Transverse colon (tissue), 4 donors: ENCODE data around the gene FBN3. TPM values are rescaled to one million over a fixed set of nuclear protein-coding genes. Genes with fewer than 3 reads are reported as not detected.

Experiments
- DNase-seq: peaks from one replicate; pipeline ENCODE4 v3.0.0-alpha.2; 2019
- H3K27ac ChIP-seq, 4 donors: fragments of 200-600 bp; sonication (generic); 2 replicates each; pipeline ENCODE4 v1.5.1; 2016 to 2018; ENCODE audit warnings: inconsistent platforms in 4 of 4
- H3K27me3 ChIP-seq: fragments of 200-600 bp; sonication (generic); 2 replicates; pipeline ENCODE4 v1.5.1; 2017; ENCODE audit warnings: inconsistent platforms
- H3K36me3 ChIP-seq, 4 donors: fragments of 200-600 bp; sonication (generic); 2 replicates each; pipeline ENCODE4 v1.5.1; 2017 to 2019; ENCODE audit warnings: inconsistent platforms in 4 of 4
- H3K4me1 ChIP-seq, 4 donors: fragments of 200-600 bp; sonication (generic); 2 replicates each; pipeline ENCODE4 v1.5.1; 2017 to 2020; ENCODE audit warnings: inconsistent platforms in 4 of 4
- H3K4me3 ChIP-seq, 4 donors: fragments of 200-600 bp; sonication (generic); 1 replicate in 1 of 4; 2 replicates in 3 of 4; pipeline versions ENCODE4 v1.5.1 to v1.6.1; 2017 to 2019; ENCODE audit warnings: inconsistent platforms in 4 of 4
- H3K9me3 ChIP-seq, 2 donors: fragments of 200-600 bp; sonication (generic); 2 replicates each; pipeline ENCODE4 v1.5.1; 2017 to 2019; ENCODE audit warnings: inconsistent platforms in 2 of 2
- EP300 ChIP-seq: sonication (generic); formaldehyde crosslinking; IDR thresholded peaks from one replicate; pipeline ENCODE4 v1.6.1; 2017; ENCODE audit warnings: antibody characterized with exemption, low read depth
- POLR2A ChIP-seq: fragments of 450-650 bp; IDR thresholded peaks from one replicate; pipeline ENCODE4 v1.6.1; 2016; ENCODE audit warnings: antibody characterized with exemption, mild to moderate bottlenecking, moderate library complexity
- POLR2AphosphoS5 ChIP-seq, 3 donors: sonication (generic); formaldehyde crosslinking; IDR thresholded peaks; one replicate each; pipeline ENCODE4 v1.6.1; 2016; ENCODE audit warnings: antibody characterized with exemption in 3 of 3
- WGBS, 2 donors: methylation state at CpG; one replicate each; pipeline ENCODE4 v1.1.5; 2018; ENCODE audit warnings: low coverage in 1 of 2; 5-methylcytosine and 5-hydroxymethylcytosine counted together
- in situ Hi-C, 4 donors: fragments of 200-750 bp; cut with MboI; loops; one replicate each; pipeline versions ENCODE4 v1.15.0 to v1.15.1; 2017; ENCODE audit warnings: low sequenced_read_pairs in 3 of 4, low pct_ligation_motif_present in 1 of 4, low pct_unique_long_range_greater_than_20kb in 1 of 4
- intact Hi-C: fragments of 100-400 bp; cut with DNase I; formaldehyde crosslinking; loops from one replicate; pipeline ENCODE4 v1.15.1; 2023; ENCODE audit warnings: low total_unique reads
- total RNA-seq, 4 donors: library from RNA; depleted of rRNA; stranded (reverse); fragments of >200 nt; gene quantifications; one replicate each; pipeline ENCODE4 v1.1.0, GENCODE V29; 2016
- TF ChIP-seq, protein P1 (sequence below), 5 experiments: fragments of 200-600 bp in 3 of 5; fragments of 450-650 bp in 2 of 5; sonication (generic) in 3 of 5; IDR thresholded peaks; 1 replicate in 2 of 5; 2 replicates in 3 of 5; pipeline ENCODE4 v1.5.1; 2016 to 2017; ENCODE audit warnings: antibody characterized with exemption in 5 of 5, inconsistent platforms in 3 of 5, mild to moderate bottlenecking in 2 of 5, moderate library complexity in 1 of 5

FBN3 gene
- total RNA-seq, 4 donors from 2014 or later = not detected

- TF ChIP-seq EP300 (no peak), POLR2A (no peak), POLR2AphosphoS5 (IDR thresholded peaks at IDR 0.05) (no peak)
- TF ChIP-seq, protein P1, sequence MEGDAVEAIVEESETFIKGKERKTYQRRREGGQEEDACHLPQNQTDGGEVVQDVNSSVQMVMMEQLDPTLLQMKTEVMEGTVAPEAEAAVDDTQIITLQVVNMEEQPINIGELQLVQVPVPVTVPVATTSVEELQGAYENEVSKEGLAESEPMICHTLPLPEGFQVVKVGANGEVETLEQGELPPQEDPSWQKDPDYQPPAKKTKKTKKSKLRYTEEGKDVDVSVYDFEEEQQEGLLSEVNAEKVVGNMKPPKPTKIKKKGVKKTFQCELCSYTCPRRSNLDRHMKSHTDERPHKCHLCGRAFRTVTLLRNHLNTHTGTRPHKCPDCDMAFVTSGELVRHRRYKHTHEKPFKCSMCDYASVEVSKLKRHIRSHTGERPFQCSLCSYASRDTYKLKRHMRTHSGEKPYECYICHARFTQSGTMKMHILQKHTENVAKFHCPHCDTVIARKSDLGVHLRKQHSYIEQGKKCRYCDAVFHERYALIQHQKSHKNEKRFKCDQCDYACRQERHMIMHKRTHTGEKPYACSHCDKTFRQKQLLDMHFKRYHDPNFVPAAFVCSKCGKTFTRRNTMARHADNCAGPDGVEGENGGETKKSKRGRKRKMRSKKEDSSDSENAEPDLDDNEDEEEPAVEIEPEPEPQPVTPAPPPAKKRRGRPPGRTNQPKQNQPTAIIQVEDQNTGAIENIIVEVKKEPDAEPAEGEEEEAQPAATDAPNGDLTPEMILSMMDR (IDR thresholded peaks at IDR 0.05) = no peak
- WGBS, 2 donors = 75% methylated on average over 17 of the region's 20 CpGs; no CpG with 5 or more reads in 1 of the 2 donors
- Histone ChIP-seq H3K27ac (no peak overlapping the region), H3K4me1 (no peaks in the 10 kb centered on the region), H3K27me3 (no peaks in the 10 kb centered on the region), H3K36me3 (no peaks in the 10 kb centered on the region), H3K9me3 (no peaks in the 10 kb centered on the region), H3K4me3 (no peak overlapping the region)
- no peak for DNase-seq
- in situ Hi-C loops = no loop called here
- intact Hi-C loops = no loop called here
Measured at GRCh38 chr19:8129061-8129618, 20.3 kb downstream of the FBN3 start.

DNA sequence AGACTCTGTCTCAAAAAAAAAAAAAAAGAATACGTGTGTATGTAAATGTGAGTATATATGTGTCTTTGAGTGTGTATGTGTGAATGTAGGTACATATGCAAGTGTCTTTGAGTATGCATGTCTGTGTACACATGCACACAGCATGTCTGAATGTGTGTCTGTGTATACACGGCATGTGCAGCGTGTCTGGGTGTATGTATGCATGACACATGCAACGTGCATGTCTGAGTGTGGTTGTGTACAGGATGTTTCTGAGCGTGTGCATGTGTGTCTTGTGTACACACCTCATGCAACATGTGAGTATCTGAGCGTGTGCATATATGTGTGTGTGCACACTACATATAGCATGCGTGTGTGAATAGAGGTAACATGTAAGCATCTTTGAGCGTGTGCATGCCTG is 20.8 kb downstream of the FBN3 start:
- no peak overlapping the region for H3K27ac ChIP-seq
- in situ Hi-C loops = no loop called here
- intact Hi-C loops = no loop called here
- H3K4me1 ChIP-seq = no peaks in the 10 kb centered on the region
- TF ChIP-seq POLR2A (no peak), POLR2AphosphoS5 (IDR thresholded peaks at IDR 0.05) (no peak), EP300 (no peak)
- TF ChIP-seq, protein P1 (IDR thresholded peaks at IDR 0.05) = no peak
- H3K9me3 ChIP-seq = no peaks in the 10 kb centered on the region
- no peaks in the 10 kb centered on the region for H3K27me3 ChIP-seq
- 78 to 82% methylated on average over 7 to 8 of the region's 8 CpGs for WGBS, 2 donors
- DNase-seq = no peak
- H3K36me3 ChIP-seq = no peaks in the 10 kb centered on the region
- H3K4me3 ChIP-seq = no peak overlapping the region

DNA sequence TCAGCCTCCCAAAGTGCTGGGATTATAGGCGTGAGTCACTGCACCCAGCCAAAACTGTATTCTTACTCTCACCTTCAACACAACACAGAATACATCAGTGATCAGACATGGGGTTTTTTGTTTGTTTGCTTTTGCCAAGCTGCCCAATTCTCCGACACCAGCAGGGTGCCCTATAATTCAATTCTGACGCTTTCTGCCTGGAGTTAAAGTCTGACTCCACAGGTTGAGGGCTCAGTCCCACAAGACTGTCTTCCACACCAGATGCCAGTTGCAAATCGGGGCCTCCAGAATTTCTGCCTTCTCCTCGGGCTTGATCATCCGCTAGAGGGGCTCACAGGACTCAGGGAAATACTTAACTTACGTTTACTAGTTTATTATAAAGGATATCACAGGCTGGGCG is 22.1 kb downstream of the FBN3 start:
- Histone ChIP-seq H3K9me3 (no peaks in the 10 kb centered on the region), H3K27me3 (no peaks in the 10 kb centered on the region), H3K4me3 (no peak overlapping the region), H3K36me3 (no peaks in the 10 kb centered on the region), H3K27ac (no peak overlapping the region), H3K4me1 (no peaks in the 10 kb centered on the region)
- in situ Hi-C loops = no loop called here
- intact Hi-C loops = no loop called here
- 76 to 81% methylated on average over 6 to 8 of the region's 8 CpGs for WGBS, 2 donors
- TF ChIP-seq POLR2A (no peak), EP300 (no peak), POLR2AphosphoS5 (IDR thresholded peaks at IDR 0.05) (no peak)
- TF ChIP-seq, protein P1 (IDR thresholded peaks at IDR 0.05) = no peak
- no peak for DNase-seq

DNA sequence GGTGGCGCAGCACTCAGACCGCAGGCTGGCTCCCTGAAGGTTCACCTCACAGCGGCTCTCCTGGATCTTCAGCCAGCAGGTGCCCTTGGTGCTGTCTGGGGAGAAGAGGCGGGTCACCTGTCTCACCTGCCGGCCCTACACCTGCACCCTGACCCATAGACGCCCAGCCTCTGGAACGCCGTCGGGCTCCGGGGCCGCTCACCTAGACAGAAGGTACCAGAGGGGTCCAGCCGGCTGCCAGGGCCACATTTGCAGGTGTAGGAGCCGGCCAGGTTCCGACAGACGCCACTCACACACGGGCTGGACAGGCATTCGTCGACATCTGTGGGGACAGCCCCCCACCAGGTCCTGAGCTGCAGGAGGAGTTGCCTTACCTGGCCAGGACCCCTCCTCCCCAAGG is 22.9 kb downstream of the FBN3 start:
- intact Hi-C loops = no loop called here

More for the DNA sequence above, 22.9 kb downstream of the FBN3 start:
- no peaks in the 10 kb centered on the region for H3K36me3 ChIP-seq
- H3K4me1 ChIP-seq = no peaks in the 10 kb centered on the region
- H3K9me3 ChIP-seq = no peaks in the 10 kb centered on the region
- no peak for DNase-seq
- H3K27me3 ChIP-seq = no peaks in the 10 kb centered on the region
- no peak for TF ChIP-seq POLR2A
- TF ChIP-seq POLR2AphosphoS5 (IDR thresholded peaks at IDR 0.05) = no peak
- TF ChIP-seq, protein P1 (IDR thresholded peaks at IDR 0.05) = no peak
- no peak for TF ChIP-seq EP300
- WGBS, 2 donors = 84% methylated on average over 18 of the region's 18 CpGs; no CpG with 5 or more reads in 1 of the 2 donors
- H3K4me3 ChIP-seq = no peak overlapping the region
- in situ Hi-C loops = no loop called here
- no peak overlapping the region for H3K27ac ChIP-seq
